HCT116 (cell line): ENCODE data around the gene ST3GAL3.

Experiments
- POLR2A ChIP-seq: IDR thresholded peaks from 2 replicates; pipeline ENCODE4 v1.7.0; 2011; ENCODE audit warnings: borderline replicate concordance; ENCODE audit not compliant: insufficient read depth, insufficient read length; ENCODE audit errors: extremely low read depth
- POLR2AphosphoS5 ChIP-seq: IDR thresholded peaks from 2 replicates; pipeline ENCODE4 v1.6.1; 2011; ENCODE audit warnings: mild to moderate bottlenecking, low read depth, low read length, moderate library complexity

GRCh38 chr1:43828574-43828973 lies 121.2 kb downstream of the ST3GAL3 start:
- TF ChIP-seq POLR2A (no peak), POLR2AphosphoS5 (no peak)
